ENCODE results near the gene BCAP29.

The BCAP29 gene

DNA sequence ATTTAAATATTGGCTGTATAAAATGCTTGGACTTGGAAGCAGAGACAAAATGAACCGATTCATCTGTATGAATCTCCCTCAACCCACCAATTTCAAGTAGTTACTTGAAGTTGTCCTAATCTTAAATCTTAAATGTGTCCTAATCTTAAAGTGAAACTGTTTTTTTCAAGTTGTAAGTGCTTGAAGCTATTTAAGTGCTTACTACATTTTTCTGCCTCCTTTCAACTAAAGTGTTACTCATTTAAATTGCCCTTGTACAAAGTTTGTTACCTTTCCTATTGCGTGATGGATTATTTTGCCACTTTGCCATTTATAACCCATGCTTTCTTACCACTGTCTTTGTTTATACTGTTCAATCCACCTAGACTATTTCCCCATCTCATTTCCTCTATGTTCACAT lies 2.8 kb downstream of the BCAP29 start:
- DNase-seq, result no peak

DNA sequence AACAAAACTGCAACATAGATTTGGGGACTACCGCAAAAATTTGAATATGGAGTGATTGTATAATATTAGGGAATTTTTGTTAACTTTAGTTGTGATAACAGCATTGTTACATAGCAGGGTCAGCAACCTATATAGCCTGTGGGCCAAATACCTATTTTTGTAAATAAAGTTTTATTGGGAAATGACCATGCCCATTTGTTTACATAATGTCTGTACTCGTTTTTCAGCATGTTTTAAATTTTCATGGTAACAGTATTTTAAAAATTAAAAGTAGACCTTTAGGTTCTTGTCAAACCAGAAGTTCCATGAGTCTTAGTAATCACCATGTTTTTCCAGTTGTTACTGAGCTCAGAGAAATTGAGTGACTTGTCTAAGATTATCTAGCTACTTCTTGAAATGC lies 4.7 kb downstream of the BCAP29 start:
- no peak for DNase-seq

DNA sequence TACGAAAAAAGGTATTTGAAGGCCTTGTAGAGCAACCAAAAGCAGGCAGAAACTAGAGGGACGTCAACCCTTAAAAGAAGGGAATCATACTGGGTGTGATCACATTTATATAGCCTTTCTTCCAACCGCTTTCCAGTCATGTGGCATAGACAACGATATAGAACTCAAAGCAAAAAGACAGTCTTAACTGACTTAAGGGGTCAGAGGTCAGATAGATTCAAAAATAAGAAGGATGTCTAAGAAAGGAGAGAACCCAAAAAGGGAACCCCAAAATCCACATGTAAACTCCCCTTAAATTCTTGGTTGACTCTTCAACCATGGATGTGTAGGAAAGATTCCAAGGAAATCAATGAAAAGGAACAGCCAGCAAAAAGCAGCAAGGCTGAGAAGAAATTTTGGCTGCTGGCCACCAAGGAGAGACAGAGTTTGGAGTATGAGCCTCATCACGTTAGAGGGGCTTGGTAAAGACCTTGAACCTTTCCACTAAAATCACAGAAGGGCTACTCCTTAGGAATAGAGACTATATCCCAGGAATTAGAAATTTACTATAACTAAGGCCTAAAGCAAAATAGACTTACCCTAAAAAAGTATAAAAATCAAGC lies 8.6 kb downstream of the BCAP29 start:
- DNase-seq, result no peak

DNA sequence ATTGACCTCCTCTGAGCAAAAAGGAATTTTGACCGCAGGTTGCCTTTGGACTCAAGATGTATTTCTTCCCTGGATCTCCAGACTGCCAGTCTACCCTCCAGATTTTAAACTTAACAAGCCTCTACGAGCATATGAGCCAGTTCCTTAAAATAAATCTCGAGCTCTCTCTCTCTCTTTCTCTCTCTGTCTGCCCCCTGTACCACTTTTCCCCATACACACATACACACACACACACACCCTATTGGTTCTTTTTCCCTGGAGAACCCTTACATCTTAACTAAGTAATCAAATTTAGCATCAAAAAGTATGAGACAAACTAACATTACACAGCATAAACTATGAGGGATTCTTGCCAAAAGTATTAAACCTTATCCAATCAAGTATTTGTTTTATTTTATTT lies 11.4 kb downstream of the BCAP29 start:
- no peak for DNase-seq

DNA sequence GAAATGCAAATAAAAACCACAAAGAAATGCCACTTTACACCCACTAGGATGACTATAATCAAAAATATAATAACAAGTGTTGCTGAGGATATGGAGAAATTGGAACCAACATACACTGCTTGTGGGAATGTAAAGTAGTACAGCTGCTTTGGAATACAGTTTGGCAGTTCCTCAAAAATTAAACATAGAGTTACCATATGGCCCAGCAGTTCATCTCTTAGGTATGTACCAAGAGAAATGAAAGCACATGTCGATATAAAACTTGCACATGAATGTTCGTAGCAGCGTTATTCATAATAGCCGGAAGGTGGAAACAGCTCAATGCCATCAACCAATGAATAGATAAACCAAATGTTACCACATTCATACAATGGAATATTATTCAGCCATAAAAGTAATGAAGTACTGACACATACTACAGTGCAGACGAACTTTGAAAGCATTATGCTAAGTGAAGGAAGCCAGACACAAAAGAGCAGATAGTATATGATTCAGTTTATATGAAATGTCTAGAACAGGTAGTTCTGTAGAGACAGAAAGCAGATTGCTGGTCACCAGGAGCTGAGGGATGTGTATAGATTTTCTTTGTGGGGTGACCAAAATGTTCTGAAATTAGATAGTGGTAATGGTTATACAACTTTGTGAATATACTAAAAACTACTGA lies 12.4 kb downstream of the BCAP29 start:
- DNase-seq, result no peak

DNA sequence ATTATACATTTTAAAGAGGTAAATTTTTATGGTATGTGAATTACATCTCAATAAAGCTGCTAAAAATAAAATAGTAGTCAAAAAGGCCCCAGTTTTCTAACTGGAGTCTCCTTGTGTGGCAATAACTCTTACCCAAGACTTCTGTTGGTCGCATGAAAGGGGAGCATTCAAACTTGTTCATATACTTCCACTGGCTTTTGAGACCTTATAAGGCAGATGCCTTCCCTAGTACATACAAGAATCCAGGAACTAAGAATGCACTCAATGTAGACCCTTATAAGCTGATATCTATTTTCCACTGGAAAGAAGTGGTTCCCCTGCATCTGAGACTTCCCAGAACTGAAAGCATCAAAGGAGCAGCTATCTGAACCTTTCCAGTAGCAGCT lies 13.0 kb downstream of the BCAP29 start:
- no peak for DNase-seq

DNA sequence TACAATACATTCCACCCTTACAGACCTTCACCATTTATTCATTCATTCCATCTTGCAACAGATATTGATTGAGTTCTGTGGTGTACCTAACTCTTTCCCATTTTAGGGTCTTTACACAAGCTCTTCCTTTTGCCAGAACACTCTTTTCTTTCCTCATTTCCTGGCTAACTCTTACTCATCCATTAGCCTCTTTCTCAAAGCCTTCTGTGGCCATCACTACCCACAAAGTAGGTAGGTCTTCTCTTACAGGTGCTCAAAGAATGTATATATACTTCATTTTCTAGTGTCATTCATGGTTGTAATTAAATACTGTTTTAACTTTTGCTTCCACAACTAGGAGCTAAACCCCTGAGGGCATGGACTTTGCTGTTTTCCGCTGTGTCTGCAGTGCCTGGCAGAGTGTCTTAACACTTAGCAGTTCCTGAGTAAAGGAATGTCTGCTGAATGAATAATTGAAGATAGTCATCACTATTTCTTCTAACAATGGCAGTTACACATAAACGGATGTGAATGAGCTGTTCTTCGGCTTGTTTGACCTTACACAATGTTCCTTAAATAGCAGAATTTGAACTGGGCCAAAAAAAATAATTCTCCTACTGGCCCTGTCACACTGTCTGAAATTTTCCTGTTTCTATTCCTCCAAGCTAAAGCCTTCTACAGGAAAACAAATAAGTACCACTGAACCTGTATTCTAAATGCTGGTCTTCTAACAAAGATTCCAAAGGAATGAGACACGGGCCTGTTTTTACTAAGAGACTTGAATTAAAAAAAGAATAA lies 15.1 kb downstream of the BCAP29 start:
- DNase-seq, result no peak

DNA sequence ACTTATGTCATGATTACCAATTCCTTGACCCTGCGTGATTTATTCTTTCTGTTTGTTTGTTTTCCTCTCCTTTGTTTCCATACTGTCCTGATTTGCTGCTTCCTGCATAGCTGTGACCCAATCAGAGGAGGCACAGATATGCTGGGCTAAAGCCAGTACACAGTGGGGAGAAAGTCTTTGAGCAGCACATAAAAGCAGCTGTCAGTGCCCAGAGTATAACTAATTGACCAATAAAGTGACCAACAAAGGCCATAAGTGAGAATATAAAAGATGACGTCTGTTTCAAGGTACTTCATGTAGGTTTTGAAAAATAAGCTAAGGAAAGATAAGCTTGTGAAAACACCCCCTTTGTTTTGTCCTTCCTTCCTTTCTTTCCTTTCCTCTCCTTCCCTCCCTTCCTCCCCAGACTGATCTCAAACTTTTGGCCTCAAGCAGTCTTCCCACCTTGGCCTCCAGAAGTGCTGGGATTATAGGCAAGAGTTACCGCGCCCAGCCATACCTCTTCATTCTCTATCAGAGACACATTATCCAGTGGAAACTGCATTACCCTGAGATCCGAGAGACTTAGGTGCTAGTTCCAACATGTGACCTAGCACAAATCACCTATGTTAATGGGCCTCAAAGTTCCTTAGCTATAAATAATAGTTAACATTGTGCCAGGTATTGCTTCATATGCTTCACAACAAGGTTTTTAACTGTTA lies 17.0 kb downstream of the BCAP29 start:
- no peak for DNase-seq

DNA sequence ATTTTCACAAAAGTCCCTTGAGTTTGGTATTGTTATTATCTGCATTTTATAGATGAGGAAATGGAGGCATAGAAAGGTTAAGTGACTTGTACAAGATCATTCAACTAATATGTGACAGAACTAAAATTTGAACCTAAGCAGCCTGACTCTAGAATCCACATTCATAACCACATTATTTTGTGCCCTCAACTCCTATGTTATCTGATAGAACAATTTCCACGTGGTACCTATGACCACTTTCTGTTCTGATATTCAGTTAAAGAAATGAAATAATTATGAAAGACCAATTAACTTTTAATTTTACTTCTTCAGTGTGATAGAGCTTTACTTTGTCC lies 17.5 kb downstream of the BCAP29 start:
- no peak for DNase-seq

DNA sequence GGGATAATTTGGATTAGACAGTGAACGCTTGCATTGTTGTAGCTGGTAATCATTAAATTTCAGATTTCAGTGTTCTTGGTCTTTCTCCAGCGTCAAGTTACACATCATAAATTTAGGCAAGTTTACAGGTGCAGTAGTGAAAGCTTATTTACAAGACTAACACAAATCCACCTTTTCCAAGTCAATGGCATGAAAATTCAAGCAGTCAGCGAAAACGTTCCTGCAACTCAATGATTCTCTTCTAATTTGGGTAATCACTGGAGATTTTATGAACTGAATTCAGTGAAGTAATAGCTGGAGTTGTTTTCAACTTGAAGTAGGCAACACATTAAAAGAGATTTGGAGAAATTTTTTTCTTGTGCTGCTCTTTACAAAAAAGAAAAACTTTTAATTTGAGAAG lies 17.9 kb downstream of the BCAP29 start:
- DNase-seq, result no peak

DNA sequence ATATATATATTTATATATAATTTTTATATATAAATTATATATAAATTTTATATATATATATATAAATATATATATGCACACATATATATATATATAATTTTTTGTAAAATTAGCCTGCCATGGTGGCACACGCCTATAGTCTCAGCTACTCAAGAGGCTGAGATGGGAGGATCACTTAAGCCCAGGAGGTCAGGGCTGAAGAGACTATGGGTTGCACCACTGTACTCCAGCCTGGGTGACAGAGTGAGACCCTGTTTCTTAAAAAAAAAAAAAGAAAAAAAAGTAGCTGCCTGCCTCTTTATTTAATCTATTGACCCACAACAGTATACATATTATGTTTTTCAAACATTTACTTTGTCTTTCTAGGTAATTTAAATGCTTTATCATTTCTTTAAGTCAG lies 19.2 kb downstream of the BCAP29 start:
- DNase-seq, result no peak

DNA sequence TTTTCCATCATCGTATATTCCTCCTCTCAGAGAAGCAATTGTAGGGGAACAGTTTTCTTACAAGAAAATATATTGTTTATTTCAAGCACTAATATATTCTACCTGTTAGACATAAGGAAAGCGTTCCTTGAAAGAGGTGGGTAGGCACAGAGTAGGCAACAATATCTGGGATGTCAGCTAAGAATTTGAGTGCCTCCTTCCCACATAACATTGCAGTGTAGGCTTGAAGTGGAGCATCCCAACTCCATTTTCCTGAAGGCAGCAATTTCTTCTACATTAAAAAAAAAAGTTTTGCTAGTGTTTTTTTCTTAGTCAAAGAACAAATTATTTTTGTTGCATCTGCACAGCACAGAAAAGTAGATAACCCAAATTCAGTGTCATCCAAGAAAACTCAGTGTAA lies 20.8 kb downstream of the BCAP29 start:
- DNase-seq, result no peak

DNA sequence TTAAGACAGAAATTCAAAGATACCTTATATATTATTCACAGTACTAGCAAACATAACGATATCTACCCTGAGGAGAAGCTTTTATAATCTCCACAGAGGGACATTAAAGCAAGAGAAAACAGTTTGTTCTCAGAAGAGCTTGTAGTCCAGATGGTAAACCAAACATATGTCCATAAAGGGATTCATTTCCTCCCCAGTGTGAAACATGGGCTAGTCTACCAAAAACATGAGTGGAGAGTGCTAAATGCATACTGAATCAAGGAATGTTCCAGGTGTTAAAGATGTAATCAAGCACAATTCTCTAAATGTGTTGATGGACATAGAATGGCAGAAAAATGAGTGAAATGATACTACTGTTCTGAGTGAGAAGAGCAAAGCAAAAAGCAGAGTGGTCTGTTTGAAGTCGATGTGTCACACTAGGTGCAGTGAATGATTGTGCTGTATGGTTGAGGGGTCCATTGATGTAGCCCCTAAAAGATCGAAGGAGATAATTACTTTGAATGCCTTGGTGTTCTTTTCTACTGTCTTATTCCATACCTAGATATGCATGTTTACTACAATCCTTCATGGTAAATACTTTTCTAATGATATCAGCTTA lies 25.3 kb downstream of the BCAP29 start:
- no peak for DNase-seq

DNA sequence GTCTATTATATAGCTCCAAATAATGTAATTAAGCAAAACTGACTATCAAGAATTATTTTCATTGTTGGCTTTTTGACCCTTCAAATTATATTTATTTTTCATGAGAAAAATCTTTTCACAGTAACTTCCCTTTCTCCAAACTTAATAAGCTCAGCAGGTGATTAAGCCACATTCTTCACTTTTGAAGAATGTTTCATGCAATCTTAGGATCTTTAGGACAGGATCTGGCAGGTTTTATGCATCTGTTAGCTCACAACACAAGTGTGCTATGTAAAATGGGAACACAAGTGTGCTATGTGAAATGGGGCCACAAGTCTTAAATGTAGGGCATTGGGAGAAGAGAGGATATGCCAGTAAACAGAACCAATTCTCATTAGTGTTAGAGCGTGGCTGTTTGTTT lies 26.3 kb downstream of the BCAP29 start:
- no peak for DNase-seq

DNA sequence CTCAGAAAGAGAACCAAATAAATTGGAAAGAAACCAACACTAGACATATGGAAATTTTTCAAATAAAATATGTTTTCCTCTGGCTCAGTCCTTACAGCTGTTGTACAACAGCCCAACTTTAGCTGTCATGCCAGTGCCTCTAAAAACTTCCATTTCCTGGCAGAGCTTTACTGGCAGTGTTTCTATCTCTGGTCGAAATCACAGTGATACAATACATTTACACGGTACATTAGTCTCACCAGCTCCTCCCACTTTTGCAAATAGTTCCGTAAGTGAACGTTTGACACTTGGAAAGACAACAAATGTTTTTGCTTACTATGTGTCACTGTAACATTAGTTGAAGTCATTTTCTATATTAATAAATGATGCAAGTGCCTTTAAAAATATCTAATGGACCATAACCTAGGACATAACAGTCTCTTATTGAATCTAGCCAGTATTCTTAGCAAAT lies 29.8 kb downstream of the BCAP29 start:
- DNase-seq, result no peak

DNA sequence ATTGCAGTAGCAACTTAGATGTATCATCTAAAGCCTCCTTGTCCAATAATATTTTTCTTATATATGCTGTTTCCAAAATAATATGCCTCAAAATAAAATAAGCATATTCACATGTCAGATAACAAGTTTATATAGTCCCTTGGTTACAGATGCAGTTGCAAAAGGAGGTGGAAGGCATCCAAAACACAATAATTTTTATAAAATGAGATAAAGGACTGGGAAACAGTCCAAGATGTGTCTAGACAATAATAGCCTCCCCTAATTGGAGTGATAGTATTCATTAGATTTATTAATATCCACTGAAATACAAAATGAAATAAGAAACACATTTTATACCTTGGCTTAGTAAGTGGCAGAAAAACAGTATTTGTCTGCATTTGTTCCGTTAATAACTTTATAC lies 30.3 kb downstream of the BCAP29 start:
- DNase-seq, result no peak

DNA sequence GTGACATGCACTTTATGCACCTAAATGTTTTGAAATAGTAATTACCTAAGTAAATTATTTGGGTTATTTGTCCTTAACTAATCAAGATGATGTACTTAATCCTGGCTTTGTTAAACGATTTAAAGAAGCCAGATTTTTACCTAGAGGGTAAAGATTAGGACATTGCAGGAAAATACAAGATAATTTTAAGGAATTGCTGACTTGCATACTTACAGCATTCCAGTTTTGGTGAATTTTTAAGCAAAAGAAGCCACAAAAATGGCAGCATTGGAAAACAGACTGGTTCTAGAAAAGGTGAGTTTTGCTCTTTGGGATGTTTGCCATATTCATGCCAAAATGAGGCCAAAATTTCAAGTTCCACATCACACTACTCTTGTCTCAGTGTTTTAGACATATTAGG lies 33.4 kb downstream of the BCAP29 start:
- no peak for DNase-seq

DNA sequence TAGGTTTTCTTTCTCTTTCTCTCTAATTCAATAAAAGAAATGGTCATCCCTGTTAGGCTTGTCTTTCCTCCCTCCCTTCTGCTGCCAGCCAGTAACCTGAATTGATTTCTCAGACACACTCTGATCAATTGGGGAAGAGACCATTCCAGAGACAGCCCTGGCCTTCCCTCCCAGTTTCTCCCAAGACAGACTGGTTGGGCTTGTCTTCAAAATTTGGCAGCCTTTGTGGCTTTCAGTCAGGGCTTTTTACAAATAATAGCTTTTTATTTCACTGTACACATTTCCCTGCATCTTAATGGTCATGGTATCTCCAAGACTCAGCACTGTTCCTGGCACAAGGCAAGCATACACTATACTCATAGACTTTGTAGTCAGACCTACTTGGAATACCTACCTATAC lies 33.9 kb downstream of the BCAP29 start:
- DNase-seq, result no peak

DNA sequence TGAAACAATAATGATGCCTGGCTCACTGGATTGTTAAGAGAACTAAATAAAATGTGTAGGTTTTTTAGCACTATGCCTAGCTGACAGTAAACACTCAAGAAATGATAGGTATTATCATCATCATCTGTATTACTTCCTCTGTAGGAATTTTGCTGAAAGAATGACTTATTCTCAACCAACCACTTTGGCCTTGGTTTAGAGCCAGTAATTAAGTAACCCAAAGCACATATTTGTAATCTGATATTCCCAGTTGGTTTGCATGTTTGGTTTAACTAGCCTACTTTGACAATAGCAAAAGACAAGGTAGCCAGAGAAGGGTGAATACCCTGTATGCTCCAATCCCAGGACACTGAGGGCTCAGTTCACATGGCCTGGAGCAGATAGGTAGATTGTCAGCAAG lies 34.4 kb downstream of the BCAP29 start:
- no peak for DNase-seq

DNA sequence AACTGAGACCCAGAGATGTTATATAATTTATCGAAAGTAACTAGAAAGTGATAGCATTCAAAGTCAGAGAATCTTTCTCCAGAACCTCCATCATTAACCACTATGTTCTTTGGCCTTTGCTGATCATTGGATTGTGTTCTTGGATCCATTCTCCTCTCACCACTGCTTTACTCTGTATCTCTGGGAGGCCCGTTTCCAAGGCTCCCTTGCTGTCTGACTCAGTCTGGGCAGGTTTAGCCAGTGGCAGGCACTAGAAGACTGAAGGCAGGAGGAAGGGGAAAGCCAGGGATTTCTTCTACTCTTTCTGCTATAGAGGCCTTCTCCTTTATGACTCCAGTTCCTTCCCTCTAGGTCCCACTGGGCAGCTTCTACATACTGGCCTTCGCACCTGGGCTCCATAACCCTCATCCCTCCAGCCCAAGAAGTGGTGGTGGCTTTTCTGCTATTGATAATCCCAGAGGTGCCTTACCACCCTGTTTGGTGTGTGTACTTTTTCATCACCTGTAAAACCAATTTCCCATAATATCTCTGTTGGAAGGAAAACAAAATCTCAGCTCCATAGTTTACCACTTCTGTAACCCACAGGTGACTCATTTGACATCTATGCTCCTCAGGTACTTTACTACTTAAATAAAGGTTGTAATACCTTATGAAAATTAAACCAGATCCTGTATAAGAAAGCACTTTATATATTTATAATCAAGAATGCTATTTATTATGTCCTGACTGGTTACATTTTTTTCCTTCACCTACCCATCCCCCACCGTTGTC lies 36.0 kb downstream of the BCAP29 start:
- no peak for DNase-seq

DNA sequence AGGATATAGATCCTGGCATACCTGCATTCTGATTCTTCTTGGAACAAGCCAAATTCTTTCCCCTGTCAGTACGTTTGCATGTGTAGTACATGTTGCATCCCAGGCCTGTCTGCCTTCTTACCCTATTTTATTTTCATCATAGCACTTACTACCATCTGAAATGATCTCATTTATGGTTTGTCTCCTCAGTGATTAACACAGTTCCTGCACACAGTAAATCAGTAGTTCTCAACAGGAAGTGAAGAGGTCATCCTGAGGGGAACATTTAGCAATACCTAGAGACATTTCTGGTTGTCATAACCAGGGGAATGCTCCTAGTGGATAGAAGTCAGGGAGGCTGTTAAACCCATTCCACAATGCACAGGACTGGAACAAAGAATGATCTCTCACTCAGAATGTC lies 42.4 kb downstream of the BCAP29 start:
- DNase-seq, result no peak

DNA sequence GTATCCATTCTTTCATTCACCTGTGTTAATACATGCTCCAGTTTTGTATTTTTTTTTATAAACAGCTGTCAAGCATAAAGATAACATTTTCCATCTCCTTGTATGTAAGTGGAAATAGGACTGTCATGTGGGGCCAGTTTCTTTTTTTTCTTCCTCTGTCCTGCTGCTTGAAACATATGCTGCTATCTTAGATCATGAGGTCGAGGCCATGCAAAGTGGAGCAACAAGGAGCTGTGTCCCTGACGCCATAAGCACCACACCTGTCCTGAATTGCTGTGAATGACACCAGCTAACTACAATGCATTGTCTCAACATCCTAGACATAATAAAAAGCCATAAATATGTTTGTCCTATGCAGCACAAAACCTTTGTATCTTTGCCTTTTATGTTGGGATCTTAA lies 42.8 kb downstream of the BCAP29 start:
- DNase-seq, result no peak

DNA sequence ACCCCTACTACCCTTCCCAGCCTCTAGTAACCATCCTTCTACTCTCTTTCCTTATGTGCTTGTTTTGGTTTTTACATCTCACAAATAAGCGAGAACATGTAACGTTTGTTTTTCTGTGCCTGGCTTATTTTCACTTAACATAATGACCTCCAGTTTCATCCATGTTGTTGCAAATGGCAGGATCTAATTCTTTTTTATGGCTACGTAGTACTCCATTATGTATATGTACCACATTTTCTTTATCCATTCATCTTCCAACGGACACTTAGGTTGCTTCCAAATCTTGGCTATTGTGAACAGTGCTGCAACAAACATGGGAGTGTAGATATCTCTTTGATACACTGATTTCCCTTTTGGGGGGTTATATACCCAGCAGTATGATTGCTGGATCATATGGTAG lies 47.0 kb downstream of the BCAP29 start:
- DNase-seq, result no peak
